Measurements from ENCODE around the gene ADAM33. TPM values are rescaled to one million over a fixed set of nuclear protein-coding genes. Genes with fewer than 3 reads are reported as not detected.
A peak's percentile ranks its signal among the peaks of the same experiment; 100 is the strongest.

Gene ADAM33
- total and polyA plus RNA-seq, 2 of the 8 experiments (the other 6 are each of a cell fraction or from before 2014, with no cell fraction given) = 4.2 to 6.0 TPM

DNA sequence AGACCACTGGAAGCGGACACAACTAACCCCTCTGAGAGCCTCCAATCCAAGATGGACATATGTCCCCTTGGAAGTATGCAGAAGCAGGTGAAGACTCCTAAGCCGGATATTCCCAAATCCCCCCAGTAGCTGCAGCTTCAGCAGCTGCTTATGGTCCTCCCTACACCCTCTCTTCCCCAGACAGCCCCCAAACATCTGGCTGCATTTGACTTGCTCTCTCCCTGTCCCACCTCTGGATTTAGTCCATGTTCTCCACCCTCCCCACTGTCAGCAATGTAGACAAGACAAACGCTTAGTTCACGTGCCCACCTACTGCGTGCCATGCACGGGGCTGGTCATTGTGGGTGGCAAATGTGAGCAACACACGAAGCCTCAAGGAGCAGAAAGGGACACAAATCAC is 4.6 kb upstream of the ADAM33 start:
- Histone ChIP-seq H2BK12ac (ENCODE audit: low read depth, low read length) (peak overlapping the region; percentile 45; the same call in 1 of the 2 replicates), H2BK120ac (replicated peaks; ENCODE audit: low read depth, low read length) (no peak overlapping the region), H3K4me1 (replicated peaks in 1 of 4; ENCODE audit: control insufficient read depth in 3 of 4, insufficient read depth in 4 of 4, low read length in 3 of 4) (peaks cover 3 to 14% (median 8%) of the 10 kb centered on the region in 4 experiments), H4K5ac (ENCODE audit: insufficient read length, low read depth, low read length) (no peak overlapping the region), H3K23me2 (ENCODE audit: low read depth, low read length) (peaks cover 8% of the 10 kb centered on the region), H3K4me3 (ENCODE audit: extremely low read depth in 1 of 4, insufficient read depth in 2 of 4, low read depth in 3 of 4, low read length in 4 of 4) (no peak overlapping the region), H3K14ac (ENCODE audit: insufficient read length) (no peak overlapping the region), H3K79me2 (ENCODE audit: control insufficient read depth in 1 of 2, insufficient read depth in 2 of 2, low read length in 2 of 2) (no peaks in the 10 kb centered on the region), H2AK5ac (ENCODE audit: low read depth, low read length) (no peak overlapping the region), H3K9ac (replicated peaks in 1 of 4; ENCODE audit: extremely low read depth in 1 of 4, low read depth in 3 of 4, low read length in 3 of 4) (no peak overlapping the region), H4K91ac (replicated peaks; ENCODE audit: insufficient read length, low read length) (no peak overlapping the region), H4K8ac (ENCODE audit: extremely low read depth, insufficient read depth, low read length) (no peak overlapping the region), H3K56ac (replicated peaks; ENCODE audit: insufficient read length, low read depth, low read length) (no peak overlapping the region), H4K20me1 (replicated peaks in 1 of 2; ENCODE audit: control insufficient read depth in 1 of 2, insufficient read depth in 2 of 2, low read length in 2 of 2) (no peaks in the 10 kb centered on the region), H3K9me3 (ENCODE audit: insufficient read depth in 2 of 2, low read depth in 1 of 2, low read length in 1 of 2) (no peaks in the 10 kb centered on the region), H2BK20ac (ENCODE audit: low read length) (0 out of 2 replicates have a peak overlapping the region, but pooled peaks have one; percentile 8), H3K23ac (ENCODE audit: insufficient read length) (no peak overlapping the region), H3K4ac (replicated peaks; ENCODE audit: insufficient read length, low read depth, low read length) (no peak overlapping the region), H3K79me1 (ENCODE audit: low read depth, low read length) (no peaks in the 10 kb centered on the region), H3K27ac (ENCODE audit: low read depth, low read length) (no peak overlapping the region), H3K36me3 (ENCODE audit: control insufficient read depth in 2 of 4, insufficient read depth in 4 of 4, low read length in 3 of 4) (no peaks in the 10 kb centered on the region), H2BK15ac (ENCODE audit: low read length) (peak overlapping the region; percentile 25; the same call in 1 of the 2 replicates), H3K4me2 (ENCODE audit: insufficient read depth in 1 of 2, low read depth in 2 of 2, low read length in 2 of 2) (no peak overlapping the region), H2BK5ac (ENCODE audit: low read depth, low read length) (no peak overlapping the region), H3K18ac (ENCODE audit: extremely low read depth, low read length) (no peak overlapping the region; the same call in 1 of the 2 replicates), H2AFZ (ENCODE audit: low read length) (no peak overlapping the region), H3K27me3 (replicated peaks in 1 of 4; ENCODE audit: control insufficient read depth in 3 of 4, extremely low read depth in 1 of 4, insufficient read depth in 3 of 4, low read length in 3 of 4) (peaks cover 0 to 13% (median 9%) of the 10 kb centered on the region in 4 experiments; a peak in 6 of 7 replicates)
- POLR2A ChIA-PET (ENCODE audit: partially characterized antibody) = no interaction called here
- TF ChIP-seq, protein P1, sequence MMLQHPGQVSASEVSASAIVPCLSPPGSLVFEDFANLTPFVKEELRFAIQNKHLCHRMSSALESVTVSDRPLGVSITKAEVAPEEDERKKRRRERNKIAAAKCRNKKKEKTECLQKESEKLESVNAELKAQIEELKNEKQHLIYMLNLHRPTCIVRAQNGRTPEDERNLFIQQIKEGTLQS (IDR thresholded peaks at IDR 0.05; ENCODE audit: insufficient read depth, low read depth, low read length) = no peak
- TF ChIP-seq TEAD4 (IDR thresholded peaks at IDR 0.05; ENCODE audit: low read depth, low read length) (no peak), CREB1 (IDR thresholded peaks at IDR 0.05) (no peak)
- WGBS, 2 experiments (ENCODE audit: extremely low coverage in 1 of 2, insufficient coverage in 1 of 2, insufficient read length in 1 of 2, insufficient replicate concordance in 2 of 2, low coverage in 1 of 2, low lambda C conversion rate in 2 of 2, missing lambda C conversion rate in 1 of 2) = 94% methylated on average over 7 of the region's 7 CpGs; no CpG with 5 or more reads in 1 of the 2 experiments
- CTCF ChIA-PET (ENCODE audit: partially characterized antibody) = interaction anchor here (0.9 to 45.1 kb wide), 9 partner anchors 0 to 385 kb away, joined by 3 to 1432 read pairs (median 7); partner anchors contain the start of genes ADAM33 and SIGLEC1
- no peak for DNase-seq (ENCODE audit: low read depth in 1 of 2, low spot score in 2 of 2)
- no peak for FAIRE-seq

Measured in H1 (cell line).